HS-5 (cell line): ENCODE measurements around the gene PIGQ.

Experiments used
- DNase-seq: peaks from one replicate; pipeline ENCODE4 v3.0.0-alpha.2; 2012; ENCODE audit warnings: low read depth

PIGQ gene

DNA sequence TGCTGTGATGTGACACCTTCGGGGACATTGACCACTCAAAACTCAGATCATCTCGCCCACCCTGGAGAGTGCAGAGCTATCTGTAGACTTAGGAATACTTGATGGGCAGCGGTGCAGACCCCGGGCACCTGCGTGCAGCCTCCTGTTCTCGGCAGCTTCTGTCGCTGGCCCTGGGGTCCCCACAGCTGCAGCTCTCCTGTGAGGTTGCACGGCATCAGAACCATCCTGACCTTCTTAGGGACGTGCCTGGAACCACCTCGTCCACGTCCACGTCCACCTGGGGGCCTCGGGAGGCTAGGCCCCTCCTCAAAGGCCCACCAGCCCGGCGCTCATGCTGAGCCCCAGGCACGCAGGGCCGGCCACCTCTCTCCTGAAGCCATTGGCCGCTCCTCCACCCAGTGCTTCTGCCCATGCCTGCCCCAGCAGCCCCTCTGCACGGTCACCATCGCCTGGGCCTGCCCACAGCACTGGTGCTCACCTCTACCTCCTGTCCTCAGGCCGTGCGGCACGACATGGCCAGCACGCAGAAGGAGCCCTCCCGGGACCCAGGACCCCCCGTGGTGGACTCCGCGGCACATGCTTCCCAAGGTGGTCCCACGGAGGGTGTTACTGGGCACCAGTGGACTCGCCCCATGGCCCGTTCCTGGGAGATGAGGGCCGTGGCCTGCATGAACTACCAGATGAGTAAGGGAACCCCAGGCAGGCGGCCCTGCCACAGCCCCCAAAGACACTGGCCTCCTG lies 58.7 kb downstream of the PIGQ start:
- DNase-seq = no peak

DNA sequence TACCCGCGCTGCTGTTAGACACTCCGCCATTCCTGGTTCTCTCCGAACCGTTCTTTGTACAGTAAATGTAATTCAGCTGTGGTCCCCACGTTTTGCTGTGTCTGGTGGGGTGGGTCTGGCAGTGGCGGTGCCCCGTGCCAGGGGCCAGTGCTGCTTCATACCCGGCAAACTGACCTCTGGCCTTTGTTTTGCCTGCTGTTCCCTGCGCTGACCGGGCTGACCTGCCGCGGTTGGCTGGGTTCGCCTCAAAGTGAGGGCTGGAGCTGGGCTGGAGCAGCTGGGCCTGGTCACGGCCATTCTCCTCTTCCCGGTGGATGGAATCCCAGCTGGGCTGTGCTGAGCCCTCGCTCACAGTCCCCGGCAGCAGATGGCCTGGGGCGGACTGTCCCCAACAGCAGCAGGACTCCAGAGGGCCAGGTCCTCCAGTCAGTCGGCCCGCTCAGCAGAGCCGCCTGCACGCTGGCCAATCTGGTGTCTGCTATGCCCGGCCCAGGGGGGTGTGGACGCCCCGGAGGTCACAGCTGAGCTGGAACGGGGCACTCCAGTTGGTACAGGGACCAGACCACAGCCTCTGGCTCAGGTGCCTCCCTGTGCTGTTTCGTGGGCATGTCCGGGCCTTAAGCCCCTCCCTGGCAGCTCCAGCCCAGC lies 59.5 kb downstream of the PIGQ start:
- DNase-seq = no peak

DNA sequence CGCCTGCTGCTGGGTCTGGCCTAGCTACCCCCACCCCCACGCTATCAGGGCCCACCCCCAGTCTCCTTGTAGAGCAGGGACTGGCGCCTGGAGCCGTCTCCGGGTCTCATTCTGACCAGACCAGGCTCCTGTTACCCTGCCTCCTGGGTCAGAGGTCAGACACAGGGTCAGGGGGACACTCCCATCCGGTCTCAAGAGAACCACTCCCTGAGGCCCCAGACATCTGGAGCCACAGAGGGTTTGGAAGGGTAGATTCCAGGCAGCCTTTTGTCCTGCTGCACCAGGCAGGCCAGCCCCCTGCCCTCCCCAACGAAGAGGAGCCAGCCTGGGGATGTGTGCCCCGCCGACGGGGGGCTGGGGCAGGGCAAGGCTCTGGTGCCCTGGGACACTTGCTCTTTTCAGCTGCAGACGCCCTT lies 60.1 kb downstream of the PIGQ start:
- DNase-seq = no peak

DNA sequence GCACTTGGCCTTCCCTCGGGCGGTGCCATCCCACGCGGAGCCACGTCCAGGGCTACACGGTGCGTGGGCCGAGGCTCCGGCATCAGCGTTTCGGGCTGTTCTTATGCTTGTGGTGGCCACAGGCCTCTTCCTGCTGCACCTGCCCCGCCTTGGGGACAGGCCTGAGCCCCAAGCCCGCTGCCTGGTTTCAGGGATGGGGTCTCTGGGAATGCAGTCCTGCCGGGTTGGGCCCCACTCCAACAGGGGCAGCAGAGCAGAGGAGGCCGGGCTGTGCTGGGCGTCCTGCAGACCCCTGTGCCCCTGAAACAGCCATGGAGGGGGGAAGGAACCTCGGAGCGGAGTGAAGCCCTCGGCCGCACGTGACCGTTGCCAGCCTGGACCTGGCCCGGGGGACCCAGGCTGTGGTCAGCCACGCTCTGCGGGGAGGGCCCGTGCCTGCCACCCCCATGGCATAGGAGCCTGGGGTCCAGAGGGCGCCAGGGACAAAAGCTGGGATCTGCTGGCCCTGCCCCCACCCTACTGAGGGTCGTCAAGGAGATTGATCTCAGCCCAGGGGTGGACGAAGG lies 60.6 kb downstream of the PIGQ start:
- DNase-seq = no peak

DNA sequence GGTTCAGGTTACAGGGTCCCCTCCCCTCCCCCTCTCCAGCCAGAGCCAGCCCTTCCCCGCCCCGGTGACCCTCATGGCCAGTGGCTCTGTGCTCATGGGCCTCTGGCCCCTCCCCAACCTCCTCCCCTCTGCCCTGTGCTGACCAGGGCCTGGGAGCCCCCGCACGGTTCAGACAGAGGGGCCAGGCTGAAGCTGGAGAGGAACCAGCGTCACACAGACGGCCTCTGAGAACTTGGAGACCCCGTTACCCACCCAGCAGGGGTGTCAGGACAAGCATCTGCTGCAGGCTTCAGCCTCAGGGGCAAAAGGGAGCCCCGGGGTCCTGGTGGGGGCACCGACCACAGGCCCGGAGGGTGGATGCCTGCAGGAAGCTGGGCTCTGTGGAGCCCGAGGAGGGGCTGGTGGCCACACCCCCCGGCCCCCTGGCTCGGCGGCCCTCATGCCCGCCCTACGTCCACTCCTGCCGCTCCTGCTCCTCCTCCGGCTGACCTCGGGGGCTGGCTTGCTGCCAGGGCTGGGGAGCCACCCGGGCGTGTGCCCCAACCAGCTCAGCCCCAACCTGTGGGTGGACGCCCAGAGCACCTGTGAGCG lies 61.1 kb downstream of the PIGQ start, which contains the start of gene WFIKKN1:
Gene WFIKKN1, plus strand, starts transcription at position 171 of the 591 bp plus-strand sequence. Its CDS starts 269 bp downstream, at position 440.
- DNase-seq = no peak

DNA sequence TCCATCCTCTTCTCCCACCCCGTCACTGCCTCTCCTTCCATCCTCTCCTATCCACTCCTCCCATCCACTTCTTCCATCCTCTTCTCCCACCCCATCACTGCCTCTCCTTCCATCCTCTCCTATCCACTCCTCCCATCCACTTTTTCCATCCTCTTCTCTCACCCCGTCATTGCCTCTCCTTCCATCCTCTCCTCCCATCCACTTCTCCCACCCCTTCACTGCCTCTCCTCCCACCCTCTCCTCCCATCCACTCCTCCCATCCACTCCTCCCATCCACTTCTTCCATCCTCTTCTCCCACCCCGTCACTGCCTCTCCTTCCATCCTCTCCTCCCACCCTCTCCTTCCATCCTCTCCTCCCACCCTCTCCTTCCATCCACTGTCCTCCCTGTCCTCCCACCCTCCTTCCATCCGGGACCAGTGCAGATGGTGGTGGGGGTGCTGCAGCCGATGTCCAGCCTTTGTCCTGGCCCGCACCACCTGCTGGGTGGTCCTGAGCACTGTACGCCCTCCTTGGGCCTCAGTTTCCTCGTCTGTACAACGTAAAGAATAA lies 62.1 kb downstream of the PIGQ start:
- DNase-seq = no peak

DNA sequence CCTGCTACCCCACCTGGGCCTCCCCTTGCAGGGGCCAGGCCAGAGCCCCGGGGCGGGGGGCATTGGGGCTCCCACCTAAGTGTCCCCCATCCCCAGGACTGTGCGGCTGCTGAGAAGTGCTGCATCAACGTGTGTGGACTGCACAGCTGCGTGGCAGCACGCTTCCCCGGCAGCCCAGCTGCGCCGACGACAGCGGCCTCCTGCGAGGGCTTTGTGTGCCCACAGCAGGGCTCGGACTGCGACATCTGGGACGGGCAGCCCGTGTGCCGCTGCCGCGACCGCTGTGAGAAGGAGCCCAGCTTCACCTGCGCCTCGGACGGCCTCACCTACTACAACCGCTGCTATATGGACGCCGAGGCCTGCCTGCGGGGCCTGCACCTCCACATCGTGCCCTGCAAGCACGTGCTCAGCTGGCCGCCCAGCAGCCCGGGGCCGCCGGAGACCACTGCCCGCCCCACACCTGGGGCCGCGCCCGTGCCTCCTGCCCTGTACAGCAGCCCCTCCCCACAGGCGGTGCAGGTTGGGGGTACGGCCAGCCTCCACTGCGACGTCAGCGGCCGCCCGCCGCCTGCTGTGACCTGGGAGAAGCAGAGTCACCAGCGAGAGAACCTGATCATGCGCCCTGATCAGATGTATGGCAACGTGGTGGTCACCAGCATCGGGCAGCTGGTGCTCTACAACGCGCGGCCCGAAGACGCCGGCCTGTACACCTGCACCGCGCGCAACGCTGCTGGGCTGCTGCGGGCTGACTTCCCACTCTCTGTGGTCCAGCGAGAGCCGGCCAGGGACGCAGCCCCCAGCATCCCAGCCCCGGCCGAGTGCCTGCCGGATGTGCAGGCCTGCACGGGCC lies 62.9 kb downstream of the PIGQ start:
- no peak for DNase-seq

DNA sequence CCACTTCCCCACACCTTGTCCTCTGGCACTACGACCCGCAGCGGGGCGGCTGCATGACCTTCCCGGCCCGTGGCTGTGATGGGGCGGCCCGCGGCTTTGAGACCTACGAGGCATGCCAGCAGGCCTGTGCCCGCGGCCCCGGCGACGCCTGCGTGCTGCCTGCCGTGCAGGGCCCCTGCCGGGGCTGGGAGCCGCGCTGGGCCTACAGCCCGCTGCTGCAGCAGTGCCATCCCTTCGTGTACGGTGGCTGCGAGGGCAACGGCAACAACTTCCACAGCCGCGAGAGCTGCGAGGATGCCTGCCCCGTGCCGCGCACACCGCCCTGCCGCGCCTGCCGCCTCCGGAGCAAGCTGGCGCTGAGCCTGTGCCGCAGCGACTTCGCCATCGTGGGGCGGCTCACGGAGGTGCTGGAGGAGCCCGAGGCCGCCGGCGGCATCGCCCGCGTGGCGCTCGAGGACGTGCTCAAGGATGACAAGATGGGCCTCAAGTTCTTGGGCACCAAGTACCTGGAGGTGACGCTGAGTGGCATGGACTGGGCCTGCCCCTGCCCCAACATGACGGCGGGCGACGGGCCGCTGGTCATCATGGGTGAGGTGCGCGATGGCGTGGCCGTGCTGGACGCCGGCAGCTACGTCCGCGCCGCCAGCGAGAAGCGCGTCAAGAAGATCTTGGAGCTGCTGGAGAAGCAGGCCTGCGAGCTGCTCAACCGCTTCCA lies 63.7 kb downstream of the PIGQ start:
- DNase-seq = no peak
